HG02852 (cell line): ENCODE measurements around the gene DCAF8.

Experiments used
- ATAC-seq: cut with Tn5 transposase; IDR thresholded peaks from one replicate; pipeline ENCODE4 v1.9.1; 2021; ENCODE audit warnings: mild to moderate bottlenecking, moderate library complexity; ENCODE audit not compliant: unreplicated experiment

The DCAF8 gene

GRCh38 chr1:160264795-160265307 is 2.5 kb upstream of the DCAF8 start:
- ATAC-seq, result no peak

GRCh38 chr1:160261556-160261892 is 825 bp downstream of the DCAF8 start:
- ATAC-seq, result peak; percentile 33

GRCh38 chr1:160260406-160261382 is 1.7 kb downstream of the DCAF8 start:
- ATAC-seq, result no peak

- ATAC-seq, result no peak
Observed at GRCh38 chr1:160258177-160258798, 4.1 kb downstream of the DCAF8 start.

GRCh38 chr1:160257411-160258015 is 4.8 kb downstream of the DCAF8 start:
- no peak for ATAC-seq

GRCh38 chr1:160256396-160257046 is 5.8 kb downstream of the DCAF8 start:
- no peak for ATAC-seq

GRCh38 chr1:160255781-160256300 is 6.5 kb downstream of the DCAF8 start:
- ATAC-seq, result no peak

GRCh38 chr1:160251687-160252526 is 10.4 kb downstream of the DCAF8 start:
- ATAC-seq, result peak; percentile 75

- no peak for ATAC-seq
Observed at GRCh38 chr1:160251011-160251410, 11.3 kb downstream of the DCAF8 start.

- ATAC-seq, result no peak
Observed at GRCh38 chr1:160247053-160247452, 15.3 kb downstream of the DCAF8 start.

GRCh38 chr1:160245434-160245833 is 16.9 kb downstream of the DCAF8 start:
- ATAC-seq, result no peak

GRCh38 chr1:160244209-160244608 is 18.1 kb downstream of the DCAF8 start:
- ATAC-seq, result no peak

- no peak for ATAC-seq
Observed at GRCh38 chr1:160243767-160244166, 18.6 kb downstream of the DCAF8 start.

- ATAC-seq, result no peak
Observed at GRCh38 chr1:160239582-160240299, 22.6 kb downstream of the DCAF8 start.

- ATAC-seq, result no peak
Observed at GRCh38 chr1:160238408-160238807, 23.9 kb downstream of the DCAF8 start.

- no peak for ATAC-seq
Observed at GRCh38 chr1:160237558-160237957, 24.8 kb downstream of the DCAF8 start.

GRCh38 chr1:160236806-160237205 is 25.5 kb downstream of the DCAF8 start:
- ATAC-seq, result no peak

- ATAC-seq, result no peak
Observed at GRCh38 chr1:160232911-160233310, 29.4 kb downstream of the DCAF8 start.

GRCh38 chr1:160228431-160228830 is 33.9 kb downstream of the DCAF8 start:
- no peak for ATAC-seq
